Right lobe of liver (tissue), 4 donors: ENCODE measurements around the gene GIMAP7.
"Not testable (repeated sequence)": the region's sequence is repeated elsewhere in the genome, so short reads cannot be mapped to it uniquely, and the experiment has no call there.

Source experiments
- POLR2A ChIP-seq: fragments of 450-650 bp; IDR thresholded peaks from one replicate; pipeline ENCODE4 v1.6.1; 2017; ENCODE audit warnings: antibody characterized with exemption, mild to moderate bottlenecking
- TF ChIP-seq, protein P1 (sequence below), 4 donors: fragments of 200-600 bp in 3 of 4; fragments of 450-650 bp in 1 of 4; IDR thresholded peaks; one replicate each; pipeline versions ENCODE4 v1.5.1 to v1.8.0; 2016 to 2022; ENCODE audit warnings: antibody characterized with exemption in 4 of 4, mild to moderate bottlenecking in 2 of 4
- donor health status: DM: no; HTN: no; CAD: no.
- donor health status: DM: no; HTN: no; CAD: no.
- donor health status: DM: no; HTN: yes; CAD: no.

DNA sequence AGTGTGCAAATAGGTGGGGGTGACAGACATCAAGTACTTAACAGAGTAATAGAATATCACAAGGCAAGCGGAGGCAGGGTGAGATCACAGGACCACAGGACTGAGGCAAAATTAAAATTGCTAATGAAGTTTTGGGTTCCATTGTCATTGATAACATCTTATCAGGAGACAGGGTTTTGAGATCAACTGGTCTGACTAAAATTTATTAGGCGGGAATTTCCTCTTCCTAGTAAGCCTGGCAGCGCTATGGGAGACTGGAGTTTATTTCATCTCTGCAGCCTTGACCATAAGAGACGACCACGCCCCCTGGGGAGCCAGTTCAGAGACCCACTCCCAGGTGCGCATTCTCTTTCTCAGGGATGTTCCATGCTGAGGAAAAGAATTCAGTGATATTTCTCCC, 8.3 kb downstream of the GIMAP7 start:
- TF ChIP-seq, protein P1, sequence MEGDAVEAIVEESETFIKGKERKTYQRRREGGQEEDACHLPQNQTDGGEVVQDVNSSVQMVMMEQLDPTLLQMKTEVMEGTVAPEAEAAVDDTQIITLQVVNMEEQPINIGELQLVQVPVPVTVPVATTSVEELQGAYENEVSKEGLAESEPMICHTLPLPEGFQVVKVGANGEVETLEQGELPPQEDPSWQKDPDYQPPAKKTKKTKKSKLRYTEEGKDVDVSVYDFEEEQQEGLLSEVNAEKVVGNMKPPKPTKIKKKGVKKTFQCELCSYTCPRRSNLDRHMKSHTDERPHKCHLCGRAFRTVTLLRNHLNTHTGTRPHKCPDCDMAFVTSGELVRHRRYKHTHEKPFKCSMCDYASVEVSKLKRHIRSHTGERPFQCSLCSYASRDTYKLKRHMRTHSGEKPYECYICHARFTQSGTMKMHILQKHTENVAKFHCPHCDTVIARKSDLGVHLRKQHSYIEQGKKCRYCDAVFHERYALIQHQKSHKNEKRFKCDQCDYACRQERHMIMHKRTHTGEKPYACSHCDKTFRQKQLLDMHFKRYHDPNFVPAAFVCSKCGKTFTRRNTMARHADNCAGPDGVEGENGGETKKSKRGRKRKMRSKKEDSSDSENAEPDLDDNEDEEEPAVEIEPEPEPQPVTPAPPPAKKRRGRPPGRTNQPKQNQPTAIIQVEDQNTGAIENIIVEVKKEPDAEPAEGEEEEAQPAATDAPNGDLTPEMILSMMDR (IDR thresholded peaks at IDR 0.05), result not testable (repeated sequence)
- not testable (repeated sequence) for TF ChIP-seq POLR2A
